ELR (cell line): ENCODE measurements around the gene NBAS.

Source experiments
- DNase-seq: peaks from one replicate; pipeline ENCODE4 v3.0.0-alpha.2; 2015; ENCODE audit warnings: low read depth

Gene NBAS

GRCh38 chr2:15163326-15163725 lies 397.8 kb downstream of the NBAS start:
- peak; percentile 32 for DNase-seq

- DNase-seq: no peak
Observed at GRCh38 chr2:15162620-15163019, 398.5 kb downstream of the NBAS start.

GRCh38 chr2:15160201-15160991 lies 400.7 kb downstream of the NBAS start:
- DNase-seq: no peak

GRCh38 chr2:15159751-15160177 lies 401.4 kb downstream of the NBAS start:
- peak; percentile 62 for DNase-seq

GRCh38 chr2:15159206-15159605 lies 401.9 kb downstream of the NBAS start:
- DNase-seq: no peak

GRCh38 chr2:15158532-15158931 lies 402.6 kb downstream of the NBAS start:
- no peak for DNase-seq

GRCh38 chr2:15158100-15158499 lies 403.0 kb downstream of the NBAS start:
- DNase-seq: no peak

- DNase-seq: no peak
Observed at GRCh38 chr2:15155959-15156574, 405.1 kb downstream of the NBAS start.

- DNase-seq: peak; percentile 17
Observed at GRCh38 chr2:15154297-15154696, 406.8 kb downstream of the NBAS start.

GRCh38 chr2:15152382-15152781 lies 408.8 kb downstream of the NBAS start:
- no peak for DNase-seq

- no peak for DNase-seq
Observed at GRCh38 chr2:15149063-15149462, 412.1 kb downstream of the NBAS start.

- no peak for DNase-seq
Observed at GRCh38 chr2:15147591-15147990, 413.5 kb downstream of the NBAS start.

- no peak for DNase-seq
Observed at GRCh38 chr2:15146960-15147359, 414.2 kb downstream of the NBAS start.

- no peak for DNase-seq
Observed at GRCh38 chr2:15145919-15146318, 415.2 kb downstream of the NBAS start.

GRCh38 chr2:15145046-15145817 lies 415.9 kb downstream of the NBAS start:
- DNase-seq: peak; percentile 8

GRCh38 chr2:15142069-15142689 lies 419.0 kb downstream of the NBAS start:
- DNase-seq: peak; percentile 23

GRCh38 chr2:15141211-15141610 lies 419.9 kb downstream of the NBAS start:
- no peak for DNase-seq

- DNase-seq: no peak
Observed at GRCh38 chr2:15136639-15137038, 424.5 kb downstream of the NBAS start.

- no peak for DNase-seq
Observed at GRCh38 chr2:15134957-15135356, 426.2 kb downstream of the NBAS start.

- DNase-seq: no peak
Observed at GRCh38 chr2:15133461-15133860, 427.7 kb downstream of the NBAS start.

GRCh38 chr2:15128846-15129245 lies 432.3 kb downstream of the NBAS start:
- no peak for DNase-seq

- DNase-seq: no peak
Observed at GRCh38 chr2:15127876-15128275, 433.3 kb downstream of the NBAS start.
